HepG2 (cell line): ENCODE measurements around the gene DSTN. TPM values are rescaled to one million over a fixed set of nuclear protein-coding genes. Genes with fewer than 3 reads are reported as not detected.
A peak's percentile ranks its signal among the peaks of the same experiment; 100 is the strongest.

ENCODE experiments used
- NFKB2 ChIP-seq: sonication (generic); formaldehyde crosslinking; IDR thresholded peaks from 2 replicates; pipeline ENCODE4 v1.4.0; 2020; ENCODE audit warnings: missing genetic modification reagents, borderline replicate concordance
- POLR2G ChIP-seq: fragments of 200-400 bp; formaldehyde crosslinking; IDR thresholded peaks from 2 replicates; pipeline ENCODE4 v1.6.1; 2018; ENCODE audit warnings: mild to moderate bottlenecking, low read depth, low read length, moderate library complexity
- RBM39 ChIP-seq: fragments of 200-400 bp; formaldehyde crosslinking; IDR thresholded peaks from one replicate; pipeline ENCODE4 v1.6.1; 2018; ENCODE audit warnings: antibody characterized with exemption, mild to moderate bottlenecking, low read depth, low read length; ENCODE audit not compliant: poor library complexity, severe bottlenecking
- ZFX ChIP-seq: sonication (generic); formaldehyde crosslinking; IDR thresholded peaks from 2 replicates; pipeline ENCODE4 v1.4.0; 2020; ENCODE audit warnings: mild to moderate bottlenecking, low read depth, missing genetic modification reagents, moderate library complexity
- ZNF670 ChIP-seq: sonication (generic); formaldehyde crosslinking; IDR thresholded peaks from 2 replicates; pipeline ENCODE4 v1.8.0; 2022; ENCODE audit warnings: mild to moderate bottlenecking, missing genetic modification reagents, borderline replicate concordance
- polyA plus RNA-seq, 8 experiments: library from polyadenylated mRNA; depleted of rRNA in 3 of 8; stranded (reverse) in 7 of 8; unstranded in 1 of 8; fragments of >200 nt; fragmentation: Illumina TruSeq in 4 of 8; extraction: Trizol in 4 of 8; gene quantifications; 2 replicates each; pipeline versions ENCODE4 v1.2.1 to v1.2.3, GENCODE V29; 2011 to 2016; ENCODE audit warnings: low read depth in 4 of 8, missing spikeins in 1 of 8, mixed read lengths in 1 of 8; ENCODE audit not compliant: insufficient read depth in 1 of 8
- total RNA-seq, 5 experiments: library from RNA; depleted of rRNA; stranded (reverse); fragments of >200 nt; fragmentation: Illumina TruSeq; extraction: Trizol; gene quantifications; 2 replicates each; pipeline ENCODE4 v1.2.3, GENCODE V29; 2016; ENCODE audit warnings: low read depth in 1 of 5
- TF ChIP-seq, protein P1 (sequence below): sonication (generic); formaldehyde crosslinking; IDR thresholded peaks from 2 replicates; pipeline ENCODE4 v1.4.0; 2020; ENCODE audit warnings: missing genetic modification reagents
- TF ChIP-seq, protein P2 (sequence below): sonication (generic); formaldehyde crosslinking; IDR thresholded peaks from 2 replicates; pipeline ENCODE4 v1.4.0; 2020; ENCODE audit warnings: mild to moderate bottlenecking, missing genetic modification reagents
- TF ChIP-seq, protein P3 (sequence below): sonication (generic); formaldehyde crosslinking; IDR thresholded peaks from 2 replicates; pipeline ENCODE4 v1.8.0; 2022; ENCODE audit warnings: mild to moderate bottlenecking, missing genetic modification reagents

The DSTN gene
- total and polyA plus RNA-seq, 2 of the 13 experiments (the other 11 are each of a cell fraction or from before 2014, with no cell fraction given): 27.6 to 106 TPM

DNA sequence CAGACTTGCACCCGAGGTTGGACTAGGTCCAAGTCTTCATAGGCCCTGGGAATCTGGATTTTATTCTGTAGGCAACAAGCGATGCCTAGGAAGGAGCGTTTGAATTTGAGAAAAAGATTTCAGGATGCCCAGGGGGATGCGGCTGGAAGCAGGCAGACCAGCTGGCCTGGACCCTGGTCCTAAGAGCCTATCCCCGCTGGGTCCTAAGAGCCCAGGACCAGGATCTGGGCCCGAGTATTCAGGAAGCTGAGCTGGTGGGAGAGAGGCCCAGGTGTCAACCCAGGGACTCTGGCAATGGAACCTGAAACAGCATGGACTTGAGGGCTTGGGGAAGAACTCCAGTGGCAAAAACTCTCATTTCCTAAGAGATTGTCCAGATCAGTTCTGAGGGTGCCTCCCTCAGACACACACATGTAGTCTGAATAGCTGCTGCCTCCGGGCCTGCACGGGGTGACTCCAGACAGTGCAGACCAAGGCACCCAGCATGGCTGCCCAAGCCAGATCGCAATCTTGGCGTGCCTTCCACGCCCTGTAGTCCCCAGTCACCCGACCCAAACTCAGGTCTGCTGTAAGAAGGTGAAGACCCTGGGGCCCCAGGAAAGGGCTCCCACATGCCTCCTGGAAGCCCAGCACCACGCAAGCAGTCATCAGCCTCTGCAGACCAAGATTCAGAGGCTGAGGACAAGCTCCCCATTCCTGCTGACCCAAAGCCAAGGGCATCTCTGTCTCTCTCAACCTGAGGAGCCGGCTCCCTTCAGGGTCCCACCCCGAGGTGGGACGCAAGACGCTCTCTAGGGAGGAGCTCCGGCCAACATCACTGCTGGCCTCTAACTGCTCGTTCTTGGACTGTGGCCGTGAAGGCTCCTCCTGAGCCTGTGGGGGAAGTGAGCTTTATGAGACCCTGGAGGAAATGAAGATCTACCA lies 77.8 kb downstream of the DSTN start (continued):
- TF ChIP-seq, protein P1, sequence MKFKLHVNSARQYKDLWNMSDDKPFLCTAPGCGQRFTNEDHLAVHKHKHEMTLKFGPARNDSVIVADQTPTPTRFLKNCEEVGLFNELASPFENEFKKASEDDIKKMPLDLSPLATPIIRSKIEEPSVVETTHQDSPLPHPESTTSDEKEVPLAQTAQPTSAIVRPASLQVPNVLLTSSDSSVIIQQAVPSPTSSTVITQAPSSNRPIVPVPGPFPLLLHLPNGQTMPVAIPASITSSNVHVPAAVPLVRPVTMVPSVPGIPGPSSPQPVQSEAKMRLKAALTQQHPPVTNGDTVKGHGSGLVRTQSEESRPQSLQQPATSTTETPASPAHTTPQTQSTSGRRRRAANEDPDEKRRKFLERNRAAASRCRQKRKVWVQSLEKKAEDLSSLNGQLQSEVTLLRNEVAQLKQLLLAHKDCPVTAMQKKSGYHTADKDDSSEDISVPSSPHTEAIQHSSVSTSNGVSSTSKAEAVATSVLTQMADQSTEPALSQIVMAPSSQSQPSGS: no peak
- TF ChIP-seq POLR2G: peak; percentile 1; the same call in 1 of the 2 replicates
- TF ChIP-seq, protein P2, sequence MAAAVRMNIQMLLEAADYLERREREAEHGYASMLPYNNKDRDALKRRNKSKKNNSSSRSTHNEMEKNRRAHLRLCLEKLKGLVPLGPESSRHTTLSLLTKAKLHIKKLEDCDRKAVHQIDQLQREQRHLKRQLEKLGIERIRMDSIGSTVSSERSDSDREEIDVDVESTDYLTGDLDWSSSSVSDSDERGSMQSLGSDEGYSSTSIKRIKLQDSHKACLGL (CRISPR knock-in tag): 0 out of 2 replicates have a peak, but pooled peaks have one; percentile 21
- peak; percentile 14 for TF ChIP-seq RBM39
- TF ChIP-seq ZFX: 0 out of 2 replicates have a peak, but pooled peaks have one; percentile 6
- TF ChIP-seq NFKB2: 0 out of 2 replicates have a peak, but pooled peaks have one; percentile 14
- TF ChIP-seq, protein P3, sequence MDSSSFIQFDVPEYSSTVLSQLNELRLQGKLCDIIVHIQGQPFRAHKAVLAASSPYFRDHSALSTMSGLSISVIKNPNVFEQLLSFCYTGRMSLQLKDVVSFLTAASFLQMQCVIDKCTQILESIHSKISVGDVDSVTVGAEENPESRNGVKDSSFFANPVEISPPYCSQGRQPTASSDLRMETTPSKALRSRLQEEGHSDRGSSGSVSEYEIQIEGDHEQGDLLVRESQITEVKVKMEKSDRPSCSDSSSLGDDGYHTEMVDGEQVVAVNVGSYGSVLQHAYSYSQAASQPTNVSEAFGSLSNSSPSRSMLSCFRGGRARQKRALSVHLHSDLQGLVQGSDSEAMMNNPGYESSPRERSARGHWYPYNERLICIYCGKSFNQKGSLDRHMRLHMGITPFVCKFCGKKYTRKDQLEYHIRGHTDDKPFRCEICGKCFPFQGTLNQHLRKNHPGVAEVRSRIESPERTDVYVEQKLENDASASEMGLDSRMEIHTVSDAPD (CRISPR knock-in tag): 0 out of 2 replicates have a peak, but pooled peaks have one; percentile 26
- TF ChIP-seq ZNF670 (CRISPR knock-in tag): 0 out of 2 replicates have a peak, but pooled peaks have one; percentile 35
- TF ChIP-seq, all 625 proteins: peak for 28
